Nephron (organoid): Measurements from ENCODE around the gene ADCY9.

Source experiments
- H3K27ac Mint-ChIP-seq, 3 experiments: 2 replicates each; pipeline ENCODE4 v1.8.0; 2020; ENCODE audit warnings: mixed read lengths in 3 of 3, mild to moderate bottlenecking in 2 of 3, moderate library complexity in 1 of 3
- H3K27me3 Mint-ChIP-seq: 2 replicates; pipeline ENCODE4 v1.8.0; 2021; ENCODE audit warnings: low read depth, mild to moderate bottlenecking, moderate library complexity, mixed read lengths
- H3K36me3 Mint-ChIP-seq: 2 replicates; pipeline ENCODE4 v1.8.0; 2020; ENCODE audit warnings: low read depth, mixed read lengths
- H3K4me1 Mint-ChIP-seq: 2 replicates; pipeline ENCODE4 v1.8.0; 2020; ENCODE audit warnings: mixed read lengths
- H3K4me3 Mint-ChIP-seq, 3 experiments: 2 replicates each; pipeline ENCODE4 v1.8.0; 2020; ENCODE audit warnings: mild to moderate bottlenecking in 3 of 3, mixed read lengths in 3 of 3, moderate library complexity in 2 of 3
- H3K9me3 Mint-ChIP-seq: 2 replicates; pipeline ENCODE4 v1.8.0; 2020; ENCODE audit warnings: mixed read lengths
- CTCF ChIP-seq, 3 experiments: fragments of 200-600 bp; sonication (generic); IDR thresholded peaks; one replicate each; pipeline ENCODE4 v1.5.0; 2021; ENCODE audit warnings: antibody characterized with exemption in 3 of 3; ENCODE audit not compliant: unreplicated experiment in 3 of 3

ADCY9 gene

GRCh38 chr16:4060823-4061222, 55.4 kb downstream of the ADCY9 start:
- no peak overlapping the region for H3K4me3 Mint-ChIP-seq
- TF ChIP-seq CTCF (IDR thresholded peaks at IDR 0.05; ENCODE audit: unreplicated experiment in 3 of 3) = no peak
- H3K36me3 Mint-ChIP-seq = peaks cover 16% of the 10 kb centered on the region
- peaks cover 41% of the 10 kb centered on the region for H3K9me3 Mint-ChIP-seq
- H3K27me3 Mint-ChIP-seq = no peaks in the 10 kb centered on the region
- H3K4me1 Mint-ChIP-seq = peaks cover 5% of the 10 kb centered on the region
- no peak overlapping the region for H3K27ac Mint-ChIP-seq

GRCh38 chr16:4060009-4060408, 56.2 kb downstream of the ADCY9 start:
- TF ChIP-seq CTCF (IDR thresholded peaks at IDR 0.05; ENCODE audit: unreplicated experiment in 3 of 3) = no peak
- Mint-ChIP-seq H3K4me3 (no peak overlapping the region), H3K36me3 (peaks cover 16% of the 10 kb centered on the region), H3K27ac (no peak overlapping the region), H3K27me3 (no peaks in the 10 kb centered on the region), H3K4me1 (peaks cover 5% of the 10 kb centered on the region), H3K9me3 (peaks cover 39% of the 10 kb centered on the region)

- H3K4me3 Mint-ChIP-seq = no peak overlapping the region
- H3K27ac Mint-ChIP-seq = no peak overlapping the region
- H3K27me3 Mint-ChIP-seq = no peaks in the 10 kb centered on the region
- TF ChIP-seq CTCF (IDR thresholded peaks at IDR 0.05; ENCODE audit: unreplicated experiment in 3 of 3) = no peak
- peaks cover 15% of the 10 kb centered on the region for H3K36me3 Mint-ChIP-seq
- peaks cover 33% of the 10 kb centered on the region for H3K9me3 Mint-ChIP-seq
- peaks cover 16% of the 10 kb centered on the region for H3K4me1 Mint-ChIP-seq
These were observed 57.9 kb downstream of the ADCY9 start for GRCh38 chr16:4058386-4058785.

GRCh38 chr16:4057439-4057877, 58.8 kb downstream of the ADCY9 start:
- Mint-ChIP-seq H3K4me1 (peaks cover 25% of the 10 kb centered on the region), H3K36me3 (peaks cover 10% of the 10 kb centered on the region), H3K27me3 (no peaks in the 10 kb centered on the region), H3K9me3 (peaks cover 32% of the 10 kb centered on the region), H3K4me3 (peak overlapping the region in 1 of 3 experiments; percentile 30), H3K27ac (no peak overlapping the region)
- TF ChIP-seq CTCF (IDR thresholded peaks at IDR 0.05; ENCODE audit: unreplicated experiment in 3 of 3) = no peak

- H3K4me1 Mint-ChIP-seq = peaks cover 35% of the 10 kb centered on the region
- no peak for TF ChIP-seq CTCF (IDR thresholded peaks at IDR 0.05; ENCODE audit: unreplicated experiment in 3 of 3)
- H3K27me3 Mint-ChIP-seq = no peaks in the 10 kb centered on the region
- H3K27ac Mint-ChIP-seq = no peak overlapping the region
- peaks cover 10% of the 10 kb centered on the region for H3K36me3 Mint-ChIP-seq
- H3K9me3 Mint-ChIP-seq = peaks cover 26% of the 10 kb centered on the region
- H3K4me3 Mint-ChIP-seq = no peak overlapping the region
These were observed 59.8 kb downstream of the ADCY9 start for GRCh38 chr16:4056161-4057105.

- no peak for TF ChIP-seq CTCF (IDR thresholded peaks at IDR 0.05; ENCODE audit: unreplicated experiment in 3 of 3)
- H3K27me3 Mint-ChIP-seq = no peaks in the 10 kb centered on the region
- H3K4me3 Mint-ChIP-seq = no peak overlapping the region
- no peak overlapping the region for H3K27ac Mint-ChIP-seq
- peaks cover 7% of the 10 kb centered on the region for H3K36me3 Mint-ChIP-seq
- peaks cover 19% of the 10 kb centered on the region for H3K9me3 Mint-ChIP-seq
- peaks cover 37% of the 10 kb centered on the region for H3K4me1 Mint-ChIP-seq
These were observed 60.5 kb downstream of the ADCY9 start for GRCh38 chr16:4055748-4056147.
